Measurements from ENCODE around the gene TUBB4B. TPM values are rescaled to one million over a fixed set of nuclear protein-coding genes. Genes with fewer than 3 reads are reported as not detected.

The TUBB4B gene
- total RNA-seq, 1 donor from 2014 or later, result 132 TPM

- TF ChIP-seq, protein P1, sequence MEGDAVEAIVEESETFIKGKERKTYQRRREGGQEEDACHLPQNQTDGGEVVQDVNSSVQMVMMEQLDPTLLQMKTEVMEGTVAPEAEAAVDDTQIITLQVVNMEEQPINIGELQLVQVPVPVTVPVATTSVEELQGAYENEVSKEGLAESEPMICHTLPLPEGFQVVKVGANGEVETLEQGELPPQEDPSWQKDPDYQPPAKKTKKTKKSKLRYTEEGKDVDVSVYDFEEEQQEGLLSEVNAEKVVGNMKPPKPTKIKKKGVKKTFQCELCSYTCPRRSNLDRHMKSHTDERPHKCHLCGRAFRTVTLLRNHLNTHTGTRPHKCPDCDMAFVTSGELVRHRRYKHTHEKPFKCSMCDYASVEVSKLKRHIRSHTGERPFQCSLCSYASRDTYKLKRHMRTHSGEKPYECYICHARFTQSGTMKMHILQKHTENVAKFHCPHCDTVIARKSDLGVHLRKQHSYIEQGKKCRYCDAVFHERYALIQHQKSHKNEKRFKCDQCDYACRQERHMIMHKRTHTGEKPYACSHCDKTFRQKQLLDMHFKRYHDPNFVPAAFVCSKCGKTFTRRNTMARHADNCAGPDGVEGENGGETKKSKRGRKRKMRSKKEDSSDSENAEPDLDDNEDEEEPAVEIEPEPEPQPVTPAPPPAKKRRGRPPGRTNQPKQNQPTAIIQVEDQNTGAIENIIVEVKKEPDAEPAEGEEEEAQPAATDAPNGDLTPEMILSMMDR (IDR thresholded peaks at IDR 0.05), result no peak
- DNase-seq (ENCODE audit: extremely low spot score, unreplicated experiment), result no peak
- Mint-ChIP-seq H3K36me3 (ENCODE audit: unreplicated experiment) (peaks cover 7% of the 10 kb centered on the region), H3K4me3 (ENCODE audit: unreplicated experiment) (no peak overlapping the region), H3K9me3 (ENCODE audit: unreplicated experiment) (no peaks in the 10 kb centered on the region), H3K4me1 (ENCODE audit: unreplicated experiment) (peaks cover 25% of the 10 kb centered on the region), H3K27me3 (ENCODE audit: unreplicated experiment) (no peaks in the 10 kb centered on the region), H3K27ac (ENCODE audit: unreplicated experiment) (no peak overlapping the region)
Measured at GRCh38 chr9:137194388-137194787, 46.7 kb upstream of the TUBB4B start.

DNA sequence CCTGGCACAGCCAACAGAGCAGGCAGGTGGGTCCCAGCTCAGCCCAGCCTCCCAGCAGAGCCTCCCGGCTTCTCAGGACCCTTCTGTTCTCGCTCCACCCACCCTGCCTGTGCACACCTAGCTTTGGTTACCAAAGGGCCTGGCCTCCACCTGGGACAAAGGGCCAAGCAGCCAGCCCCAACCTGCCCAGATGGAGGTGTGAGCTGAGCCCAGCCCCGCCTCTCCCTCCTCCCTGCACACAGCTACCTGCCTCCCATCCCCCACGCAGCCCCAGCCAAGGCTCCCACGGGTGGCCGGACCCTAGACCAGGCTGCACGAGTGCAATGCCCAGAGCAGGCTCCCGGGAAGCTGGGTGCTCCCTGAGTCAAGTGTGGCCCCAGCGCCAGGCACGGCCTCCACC, 46.2 kb upstream of the TUBB4B start:
- Mint-ChIP-seq H3K4me1 (ENCODE audit: unreplicated experiment) (peaks cover 24% of the 10 kb centered on the region), H3K9me3 (ENCODE audit: unreplicated experiment) (no peaks in the 10 kb centered on the region), H3K4me3 (ENCODE audit: unreplicated experiment) (no peak overlapping the region), H3K36me3 (ENCODE audit: unreplicated experiment) (peaks cover 7% of the 10 kb centered on the region), H3K27ac (ENCODE audit: unreplicated experiment) (no peak overlapping the region), H3K27me3 (ENCODE audit: unreplicated experiment) (no peaks in the 10 kb centered on the region)
- no peak for DNase-seq (ENCODE audit: extremely low spot score, unreplicated experiment)
- TF ChIP-seq, protein P1 (IDR thresholded peaks at IDR 0.05), result no peak

DNA sequence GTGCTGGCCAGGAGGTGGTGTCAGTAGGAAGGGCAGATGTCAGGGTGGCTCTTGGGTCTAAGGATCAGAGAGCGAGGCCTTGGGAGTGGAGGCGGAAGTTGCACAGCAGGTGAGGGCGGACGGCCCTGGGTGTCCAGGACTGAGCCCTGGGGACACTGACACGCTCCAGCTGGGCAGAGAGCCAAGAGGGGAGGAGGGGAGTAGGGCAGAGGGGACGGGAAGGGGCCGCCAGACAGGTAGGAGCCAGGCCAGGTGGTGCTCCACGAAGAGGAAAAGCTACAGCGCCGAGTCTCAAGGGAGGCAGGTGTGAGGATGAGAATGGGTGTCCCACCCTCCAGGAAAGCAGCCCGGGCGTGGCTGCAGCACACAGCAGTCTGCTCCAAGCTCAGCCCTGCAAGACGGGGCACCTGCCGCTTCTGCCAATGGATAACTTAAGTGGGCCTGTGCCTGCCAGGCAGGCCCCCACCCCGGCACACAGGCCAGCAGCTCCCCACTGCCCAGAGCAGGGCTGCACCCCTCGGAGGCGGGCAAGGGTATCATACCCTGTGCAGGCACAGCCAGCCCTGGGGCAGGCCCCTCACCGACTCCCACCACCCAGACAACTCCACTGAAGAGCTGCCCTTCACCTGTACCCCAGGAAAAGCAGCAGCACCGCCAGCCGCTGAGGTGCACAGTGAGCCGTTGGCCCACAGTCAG, 45.4 kb upstream of the TUBB4B start:
- no peak for DNase-seq (ENCODE audit: extremely low spot score, unreplicated experiment)
- no peaks in the 10 kb centered on the region for H3K27me3 Mint-ChIP-seq (ENCODE audit: unreplicated experiment)
- H3K4me1 Mint-ChIP-seq (ENCODE audit: unreplicated experiment), result peaks cover 22% of the 10 kb centered on the region
- H3K9me3 Mint-ChIP-seq (ENCODE audit: unreplicated experiment), result no peaks in the 10 kb centered on the region
- H3K4me3 Mint-ChIP-seq (ENCODE audit: unreplicated experiment), result no peak overlapping the region
- peak overlapping the region; percentile 15 for H3K27ac Mint-ChIP-seq (ENCODE audit: unreplicated experiment)
- TF ChIP-seq, protein P1 (IDR thresholded peaks at IDR 0.05), result no peak
- peaks cover 5% of the 10 kb centered on the region for H3K36me3 Mint-ChIP-seq (ENCODE audit: unreplicated experiment)

- Mint-ChIP-seq H3K4me1 (ENCODE audit: unreplicated experiment) (peaks cover 41% of the 10 kb centered on the region), H3K27me3 (ENCODE audit: unreplicated experiment) (no peaks in the 10 kb centered on the region), H3K9me3 (ENCODE audit: unreplicated experiment) (no peaks in the 10 kb centered on the region), H3K4me3 (ENCODE audit: unreplicated experiment) (peak overlapping the region; percentile 26), H3K27ac (ENCODE audit: unreplicated experiment) (no peak overlapping the region), H3K36me3 (ENCODE audit: unreplicated experiment) (no peaks in the 10 kb centered on the region)
- TF ChIP-seq, protein P1 (IDR thresholded peaks at IDR 0.05), result no peak
- DNase-seq (ENCODE audit: extremely low spot score, unreplicated experiment), result no peak
Measured at GRCh38 chr9:137198051-137198901, 42.8 kb upstream of the TUBB4B start.

GRCh38 chr9:137198902-137199283, 42.2 kb upstream of the TUBB4B start:
- DNase-seq (ENCODE audit: extremely low spot score, unreplicated experiment), result no peak
- Mint-ChIP-seq H3K9me3 (ENCODE audit: unreplicated experiment) (no peaks in the 10 kb centered on the region), H3K27ac (ENCODE audit: unreplicated experiment) (no peak overlapping the region), H3K36me3 (ENCODE audit: unreplicated experiment) (no peaks in the 10 kb centered on the region), H3K4me3 (ENCODE audit: unreplicated experiment) (peak overlapping the region; percentile 82), H3K4me1 (ENCODE audit: unreplicated experiment) (peaks cover 39% of the 10 kb centered on the region), H3K27me3 (ENCODE audit: unreplicated experiment) (no peaks in the 10 kb centered on the region)
- TF ChIP-seq, protein P1 (IDR thresholded peaks at IDR 0.05), result no peak
